ENCODE measurements around the gene ZDHHC14.

DNA sequence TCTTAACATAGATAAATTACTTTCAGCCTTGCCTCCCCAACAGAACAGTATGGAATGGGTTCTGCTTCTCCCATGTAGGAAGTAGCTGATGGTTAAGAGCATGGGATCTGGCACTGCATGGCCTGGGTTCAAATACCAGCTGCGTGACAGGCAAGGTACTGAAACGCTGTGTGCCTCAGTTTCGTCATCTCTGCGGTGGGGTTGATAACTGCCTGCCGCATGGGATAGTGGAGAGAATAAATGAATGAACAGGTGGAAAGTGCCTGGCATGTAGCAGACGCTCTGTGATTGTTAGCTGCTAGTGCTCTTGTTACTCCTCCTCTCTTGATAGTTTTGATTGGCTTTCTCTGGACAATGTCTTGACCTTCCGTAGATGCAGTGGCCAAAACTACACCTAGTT, 213.3 kb downstream of the ZDHHC14 start:
- TF ChIP-seq, protein P1, sequence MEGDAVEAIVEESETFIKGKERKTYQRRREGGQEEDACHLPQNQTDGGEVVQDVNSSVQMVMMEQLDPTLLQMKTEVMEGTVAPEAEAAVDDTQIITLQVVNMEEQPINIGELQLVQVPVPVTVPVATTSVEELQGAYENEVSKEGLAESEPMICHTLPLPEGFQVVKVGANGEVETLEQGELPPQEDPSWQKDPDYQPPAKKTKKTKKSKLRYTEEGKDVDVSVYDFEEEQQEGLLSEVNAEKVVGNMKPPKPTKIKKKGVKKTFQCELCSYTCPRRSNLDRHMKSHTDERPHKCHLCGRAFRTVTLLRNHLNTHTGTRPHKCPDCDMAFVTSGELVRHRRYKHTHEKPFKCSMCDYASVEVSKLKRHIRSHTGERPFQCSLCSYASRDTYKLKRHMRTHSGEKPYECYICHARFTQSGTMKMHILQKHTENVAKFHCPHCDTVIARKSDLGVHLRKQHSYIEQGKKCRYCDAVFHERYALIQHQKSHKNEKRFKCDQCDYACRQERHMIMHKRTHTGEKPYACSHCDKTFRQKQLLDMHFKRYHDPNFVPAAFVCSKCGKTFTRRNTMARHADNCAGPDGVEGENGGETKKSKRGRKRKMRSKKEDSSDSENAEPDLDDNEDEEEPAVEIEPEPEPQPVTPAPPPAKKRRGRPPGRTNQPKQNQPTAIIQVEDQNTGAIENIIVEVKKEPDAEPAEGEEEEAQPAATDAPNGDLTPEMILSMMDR (optimal IDR thresholded peaks at IDR 0.05 in 1 of 3, IDR thresholded peaks at IDR 0.05 in 1 of 3, conservative IDR thresholded peaks at IDR 0.05 in 1 of 3; ENCODE audit: extremely low read depth in 1 of 3, insufficient read depth in 2 of 3, low read length in 3 of 3): no peak
- no peak for TF ChIP-seq EZH2 (IDR thresholded peaks at IDR 0.05; ENCODE audit: low read length)
